H1 (cell line): ENCODE data around the gene MAN1C1. TPM values are rescaled to one million over a fixed set of nuclear protein-coding genes. Genes with fewer than 3 reads are reported as not detected.

Experiments
- CHD7 ChIP-seq: fragments of 300-600 bp; sonication (generic); IDR thresholded peaks from 2 replicates; pipeline ENCODE4 v1.7.1; 2012; ENCODE audit warnings: low read length, moderate library complexity, mild to moderate bottlenecking, inconsistent platforms; ENCODE audit not compliant: insufficient replicate concordance
- FOSL1 ChIP-seq: IDR thresholded peaks from 2 replicates; pipeline ENCODE4 v1.6.1; 2011; ENCODE audit warnings: mild to moderate bottlenecking, low read depth, low read length, moderate library complexity; ENCODE audit not compliant: insufficient read depth
- PHF8 ChIP-seq: fragments of 200-600 bp; sonication (generic); conservative IDR thresholded peaks from 2 replicates; pipeline ENCODE4 v1.7.1; 2012; ENCODE audit warnings: low read depth, mild to moderate bottlenecking, inconsistent platforms, low read length, moderate library complexity
- SRF ChIP-seq: IDR thresholded peaks from 2 replicates; pipeline ENCODE4 v1.6.1; 2011; ENCODE audit warnings: mild to moderate bottlenecking, low read depth, low read length, moderate library complexity
- polyA plus RNA-seq, 7 experiments: library from polyadenylated mRNA; depleted of rRNA in 3 of 7; stranded (reverse) in 5 of 7; unstranded in 2 of 7; fragments of >200 nt in 5 of 7; fragments of 200-250 nt in 2 of 7; gene quantifications; 1 replicate in 5 of 7; 2 replicates in 1 of 7; 4 replicates in 1 of 7; pipeline versions ENCODE4 v1.2.1 to v1.2.3, GENCODE V29; 2011 to 2013; ENCODE audit warnings: missing spikeins in 2 of 7, mixed read lengths in 2 of 7
- total RNA-seq: library from RNA; stranded (reverse); fragmentation: NEBNext Ultra II Directional; extraction: Animal tissue kit (Norgen Biotek cat#: 25700); gene quantifications from 2 replicates; pipeline ENCODE4 v1.2.1, GENCODE V29; 2021
- TF ChIP-seq, protein P1 (sequence below): IDR thresholded peaks from 2 replicates; pipeline ENCODE4 v1.6.1; 2012; ENCODE audit warnings: inconsistent platforms

The MAN1C1 gene
- total and polyA plus RNA-seq, 2 of the 8 experiments (the other 6 are each of a cell fraction or from before 2014, with no cell fraction given), result 7.8 to 15.2 TPM

GRCh38 chr1:25586181-25586588 is 30.4 kb upstream of the MAN1C1 start (continued):
- TF ChIP-seq CHD7, result no peak
- TF ChIP-seq, protein P1, sequence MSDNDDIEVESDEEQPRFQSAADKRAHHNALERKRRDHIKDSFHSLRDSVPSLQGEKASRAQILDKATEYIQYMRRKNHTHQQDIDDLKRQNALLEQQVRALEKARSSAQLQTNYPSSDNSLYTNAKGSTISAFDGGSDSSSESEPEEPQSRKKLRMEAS, result no peak
- TF ChIP-seq PHF8, result no peak
- TF ChIP-seq FOSL1, result no peak
- TF ChIP-seq SRF, result no peak
